GM21786 (cell line): ENCODE data around the gene USP31.

ENCODE experiments used
- ATAC-seq: cut with Tn5 transposase; IDR thresholded peaks from one replicate; pipeline ENCODE4 v1.9.1; 2021; ENCODE audit not compliant: unreplicated experiment

USP31 gene

GRCh38 chr16:23024044-23024443, 125.2 kb downstream of the USP31 start:
- ATAC-seq = no peak

GRCh38 chr16:23020084-23020483, 129.2 kb downstream of the USP31 start:
- no peak for ATAC-seq

GRCh38 chr16:23016368-23016767, 132.9 kb downstream of the USP31 start:
- no peak for ATAC-seq

- ATAC-seq = no peak
Observed at GRCh38 chr16:23015580-23015979, 133.7 kb downstream of the USP31 start.

- no peak for ATAC-seq
Observed at GRCh38 chr16:23014592-23014991, 134.7 kb downstream of the USP31 start.
